PC-3 (cell line): Measurements from ENCODE around the gene KNCN. TPM values are rescaled to one million over a fixed set of nuclear protein-coding genes. Genes with fewer than 3 reads are reported as not detected.

Experiments used
- ATAC-seq: fragments of 200-7000 bp; cut with Tn5 transposase; 2 replicates; pipeline ENCODE4 v1.9.1; 2020; ENCODE audit warnings: mild to moderate bottlenecking, moderate library complexity
- BruUV-seq: library from RNA; stranded (reverse); fragments of 400-500 nt; replicated peaks from 2 replicates; lab custom pipeline; 2021; lab: Mats Ljungman, UMichigan
- CTCF ChIA-PET: fragments of 300-600 bp; sonication (Branson Sonifier 250); formaldehyde crosslinking; loops from one replicate; lab custom pipeline; 2022; ENCODE audit warnings: antibody characterized with exemption; lab: Charles Lee
- POLR2A ChIA-PET: fragments of 300-600 bp; sonication (Branson Sonifier 250); formaldehyde crosslinking; loops from one replicate; lab custom pipeline; 2022; ENCODE audit warnings: antibody characterized with exemption; ENCODE audit not compliant: unreplicated experiment; lab: Charles Lee
- DNase-seq: peaks from one replicate; pipeline ENCODE4 v3.0.0-alpha.2; 2015
- H2AFZ ChIP-seq: fragments of 300-600 bp; sonication (generic); 2 replicates; pipeline ENCODE4 v1.6.0; 2016; ENCODE audit warnings: antibody characterized with exemption, low read length
- H3F3A ChIP-seq: fragments of 300-600 bp; sonication (generic); one replicate; pipeline ENCODE4 v1.6.0; 2017; ENCODE audit warnings: antibody characterized with exemption, low read length, control low read depth, mild to moderate bottlenecking; ENCODE audit not compliant: unreplicated experiment
- H3K27ac ChIP-seq: fragments of 300-600 bp; sonication (generic); 2 replicates; pipeline ENCODE4 v1.5.1; 2016; ENCODE audit warnings: mild to moderate bottlenecking, low read length
- H3K27me3 ChIP-seq: fragments of 300-600 bp; sonication (generic); 2 replicates; pipeline ENCODE4 v1.6.1; 2016; ENCODE audit warnings: low read length, mixed read lengths
- H3K36me3 ChIP-seq: fragments of 300-600 bp; sonication (generic); 2 replicates; pipeline ENCODE4 v1.6.1; 2016; ENCODE audit warnings: low read depth, mixed run types, low read length, mixed read lengths
- H3K4me1 ChIP-seq: fragments of 300-600 bp; sonication (generic); 2 replicates; pipeline ENCODE4 v1.5.1; 2016; ENCODE audit warnings: low read length; ENCODE audit not compliant: insufficient read depth
- H3K4me2 ChIP-seq: fragments of 300-600 bp; sonication (generic); 2 replicates; pipeline ENCODE4 v1.6.0; 2016; ENCODE audit warnings: low read length
- H3K4me3 ChIP-seq: fragments of 300-600 bp; sonication (generic); 2 replicates; pipeline ENCODE4 v1.5.1; 2016; ENCODE audit warnings: mild to moderate bottlenecking, low read length, mixed read lengths
- H3K79me2 ChIP-seq: fragments of 300-600 bp; sonication (generic); 2 replicates; pipeline ENCODE4 v1.6.1; 2017; ENCODE audit warnings: low read length, mixed read lengths
- H3K9ac ChIP-seq: fragments of 300-600 bp; sonication (generic); 2 replicates; pipeline ENCODE4 v1.6.0; 2016; ENCODE audit warnings: mild to moderate bottlenecking, low read length
- H3K9me2 ChIP-seq: fragments of 300-600 bp; sonication (generic); replicated peaks from 2 replicates; pipeline ENCODE4 v1.6.1; 2016; ENCODE audit warnings: mixed run types, low read length, mixed read lengths
- H3K9me3 ChIP-seq: fragments of 300-600 bp; sonication (generic); 2 replicates; pipeline ENCODE4 v1.6.1; 2016; ENCODE audit warnings: low read length, mixed read lengths
- H4K20me1 ChIP-seq: fragments of 300-600 bp; sonication (generic); 2 replicates; pipeline ENCODE4 v1.6.1; 2016; ENCODE audit warnings: low read length, mixed read lengths
- CTCF ChIP-seq: fragments of 300-600 bp; sonication (generic); conservative IDR thresholded peaks from 2 replicates; pipeline ENCODE4 v1.5.1; 2017; ENCODE audit warnings: antibody characterized with exemption, low read depth, mild to moderate bottlenecking, low read length
- EZH2 ChIP-seq: fragments of 300-600 bp; sonication (generic); IDR thresholded peaks from one replicate; pipeline ENCODE4 v1.6.1; 2017; ENCODE audit warnings: antibody characterized with exemption, mild to moderate bottlenecking, low read length; ENCODE audit not compliant: unreplicated experiment
- EZH2phosphoT487 ChIP-seq: fragments of 300-600 bp; sonication (generic); IDR thresholded peaks from 2 replicates; pipeline ENCODE4 v1.6.1; 2018; ENCODE audit warnings: mild to moderate bottlenecking, antibody characterized with exemption, low read length, borderline replicate concordance
- intact Hi-C: fragments of 100-400 bp; cut with micrococcal nuclease; formaldehyde crosslinking; loops from 2 replicates; pipeline ENCODE4 v1.9.0; 2023
- total RNA-seq: library from RNA; depleted of rRNA; stranded (reverse); fragments of >200 nt; gene quantifications from 2 replicates; pipeline ENCODE4 v1.2.3, GENCODE V29; 2014

The KNCN gene
- total RNA-seq, 1 experiment from 2014 or later, result not detected

GRCh38 chr1:46580140-46580903 is 28.9 kb upstream of the KNCN start:
- ChIA-PET POLR2A (no interaction called here), CTCF (interaction anchor here (0.5 kb wide), 1 partner anchor 24 kb away, joined by 3 read pairs; the partner anchor contains the start of gene MKNK1)
- no TSS peak for BruUV-seq
- TF ChIP-seq CTCF (no peak), EZH2 (no peak), EZH2phosphoT487 (no peak)
- no peak for DNase-seq
- H3K9me2 ChIP-seq, result no peaks in the 10 kb centered on the region
- H3K9me3 ChIP-seq, result no peaks in the 10 kb centered on the region
- no peak overlapping the region for H3K4me3 ChIP-seq
- ATAC-seq, result no peak
- H3K36me3 ChIP-seq, result peaks cover 39% of the 10 kb centered on the region; the same call in 1 of the 2 replicates
- no peaks in the 10 kb centered on the region for H3K27me3 ChIP-seq
- H3K9ac ChIP-seq, result no peak overlapping the region
- H3K4me1 ChIP-seq, result no peaks in the 10 kb centered on the region
- H2AFZ ChIP-seq, result no peak overlapping the region
- no peak overlapping the region for H3K4me2 ChIP-seq
- intact Hi-C loops, result no loop called here
- H4K20me1 ChIP-seq, result no peaks in the 10 kb centered on the region
- no peak overlapping the region for H3K27ac ChIP-seq
- H3K79me2 ChIP-seq, result no peaks in the 10 kb centered on the region
- no peaks in the 10 kb centered on the region for H3F3A ChIP-seq

GRCh38 chr1:46577671-46578070 is 26.2 kb upstream of the KNCN start:
- Histone ChIP-seq H3K79me2 (no peaks in the 10 kb centered on the region), H3K4me2 (no peak overlapping the region), H4K20me1 (no peaks in the 10 kb centered on the region), H3K27ac (no peak overlapping the region), H3K9me2 (no peaks in the 10 kb centered on the region), H3K9ac (no peak overlapping the region), H3K4me3 (no peak overlapping the region), H3K36me3 (peaks cover 27% of the 10 kb centered on the region; the same call in 1 of the 2 replicates), H2AFZ (no peak overlapping the region), H3K27me3 (no peaks in the 10 kb centered on the region), H3K4me1 (peaks cover 3% of the 10 kb centered on the region; the same call in 1 of the 2 replicates), H3K9me3 (no peaks in the 10 kb centered on the region), H3F3A (no peaks in the 10 kb centered on the region)
- DNase-seq (no peak), ATAC-seq (no peak)
- BruUV-seq, result no TSS peak
- intact Hi-C loops, result no loop called here
- TF ChIP-seq EZH2phosphoT487 (no peak), CTCF (no peak), EZH2 (no peak)
- CTCF ChIA-PET, result no interaction called here
- POLR2A ChIA-PET, result no interaction called here

GRCh38 chr1:46576596-46576995 is 25.1 kb upstream of the KNCN start:
- intact Hi-C loops, result no loop called here
- H3K27me3 ChIP-seq, result no peaks in the 10 kb centered on the region
- no peaks in the 10 kb centered on the region for H3F3A ChIP-seq
- no peak overlapping the region for H3K4me3 ChIP-seq
- H3K36me3 ChIP-seq, result peaks cover 16% of the 10 kb centered on the region; the same call in 1 of the 2 replicates
- POLR2A ChIA-PET, result no interaction called here
- no peaks in the 10 kb centered on the region for H3K9me3 ChIP-seq
- H3K9me2 ChIP-seq, result no peaks in the 10 kb centered on the region
- no peaks in the 10 kb centered on the region for H4K20me1 ChIP-seq
- no TSS peak for BruUV-seq
- H3K79me2 ChIP-seq, result no peaks in the 10 kb centered on the region
- no peak for ATAC-seq
- no peak overlapping the region for H3K9ac ChIP-seq
- H3K27ac ChIP-seq, result no peak overlapping the region
- no peak overlapping the region for H3K4me2 ChIP-seq
- no peak for TF ChIP-seq EZH2
- TF ChIP-seq CTCF, result no peak
- TF ChIP-seq EZH2phosphoT487, result no peak
- CTCF ChIA-PET, result no interaction called here
- no peak overlapping the region for H2AFZ ChIP-seq
- peaks cover 5% of the 10 kb centered on the region; the same call in 1 of the 2 replicates for H3K4me1 ChIP-seq
- no peak for DNase-seq
